Activated T-cell treated with anti-CD3 and anti-CD28 coated beads, Interleukin-2, amount 50 U/mL, for 72 hours (primary cell): Measurements from ENCODE around the gene ARHGDIG. TPM values are rescaled to one million over a fixed set of nuclear protein-coding genes. Genes with fewer than 3 reads are reported as not detected.

Experiments used
- ATAC-seq, 2 donors: fragments of 150-1000 bp; cut with Tn5 transposase; replicated peaks in 1 of 2; 2 replicates each; pipeline ENCODE4 v1.10.0; 2021; ENCODE audit warnings: moderate library complexity in 2 of 2, mild to moderate bottlenecking in 1 of 2
- DNase-seq, 2 donors: peaks; one replicate each; pipeline ENCODE4 v3.0.0; 2021 to 2022; ENCODE audit warnings: mixed read lengths in 1 of 2
- H3K27ac Mint-ChIP-seq: one replicate; pipeline ENCODE4 v1.8.0; 2022; ENCODE audit warnings: mild to moderate bottlenecking, moderate library complexity, mixed read lengths
- H3K27me3 Mint-ChIP-seq: one replicate; pipeline ENCODE4 v1.8.0; 2022; ENCODE audit warnings: low read depth, mixed read lengths
- H3K36me3 Mint-ChIP-seq, 2 donors: one replicate each; pipeline ENCODE4 v1.8.0; 2022; ENCODE audit warnings: mixed read lengths in 2 of 2, mild to moderate bottlenecking in 1 of 2; ENCODE audit not compliant: insufficient read depth in 2 of 2
- H3K4me1 Mint-ChIP-seq: one replicate; pipeline ENCODE4 v1.8.0; 2022; ENCODE audit warnings: low read depth, mixed read lengths
- H3K4me3 Mint-ChIP-seq, 2 donors: one replicate each; pipeline ENCODE4 v1.8.0; 2022; ENCODE audit warnings: mild to moderate bottlenecking in 2 of 2, mixed read lengths in 2 of 2, moderate library complexity in 2 of 2
- H3K9me3 Mint-ChIP-seq, 2 donors: one replicate each; pipeline ENCODE4 v1.8.0; 2022; ENCODE audit warnings: mixed read lengths in 2 of 2
- total RNA-seq, 2 donors: library from RNA; stranded (reverse); gene quantifications; one replicate each; pipeline ENCODE4 v1.2.3, GENCODE V29; 2022

The ARHGDIG gene
- total RNA-seq, 2 donors from 2014 or later: 0.48 to 0.97 TPM

DNA sequence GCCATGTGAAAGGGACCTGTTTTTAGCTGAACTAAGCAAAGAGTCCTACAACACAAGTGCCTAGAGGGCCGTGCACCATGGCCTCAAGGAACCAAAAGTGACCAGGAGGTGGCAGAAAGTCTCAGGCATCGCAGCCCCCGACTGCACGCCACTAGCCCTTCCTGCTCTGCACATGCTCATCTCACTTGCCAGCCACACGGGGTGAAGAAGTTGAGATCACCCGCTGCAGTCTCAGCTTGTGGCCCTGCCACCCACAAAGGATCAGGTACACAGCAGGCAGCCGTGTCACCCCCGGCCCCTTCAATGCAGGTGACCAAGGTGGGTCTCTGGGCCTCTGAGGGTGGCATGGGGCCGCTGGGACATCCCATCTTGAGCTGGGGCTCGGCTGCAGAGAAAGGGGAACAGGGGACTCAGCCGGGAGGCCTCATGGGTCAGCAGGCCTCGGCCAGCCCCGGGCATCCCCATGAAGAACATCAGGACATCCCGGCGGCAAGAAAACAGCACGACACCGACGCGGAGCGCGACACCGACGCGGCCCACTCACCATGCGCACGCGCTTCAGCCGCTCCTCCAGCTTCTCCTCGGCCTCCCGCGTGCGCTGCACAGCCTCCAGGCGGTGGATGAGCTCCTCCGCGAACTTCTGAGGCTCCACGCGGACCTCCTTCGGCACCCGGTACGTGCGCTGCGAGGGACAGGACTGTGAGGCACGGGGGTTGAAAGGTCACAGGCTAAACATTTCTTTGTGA lies 23.5 kb downstream of the ARHGDIG start:
- no peak overlapping the region for H3K4me3 Mint-ChIP-seq
- H3K27me3 Mint-ChIP-seq: no peaks in the 10 kb centered on the region
- no peak overlapping the region for H3K27ac Mint-ChIP-seq
- ATAC-seq (no peak), DNase-seq (no peak)
- no peaks in the 10 kb centered on the region for H3K9me3 Mint-ChIP-seq
- H3K4me1 Mint-ChIP-seq: peaks cover 2% of the 10 kb centered on the region
- H3K36me3 Mint-ChIP-seq: peaks cover 0 to 2% of the 10 kb centered on the region in 2 donors

DNA sequence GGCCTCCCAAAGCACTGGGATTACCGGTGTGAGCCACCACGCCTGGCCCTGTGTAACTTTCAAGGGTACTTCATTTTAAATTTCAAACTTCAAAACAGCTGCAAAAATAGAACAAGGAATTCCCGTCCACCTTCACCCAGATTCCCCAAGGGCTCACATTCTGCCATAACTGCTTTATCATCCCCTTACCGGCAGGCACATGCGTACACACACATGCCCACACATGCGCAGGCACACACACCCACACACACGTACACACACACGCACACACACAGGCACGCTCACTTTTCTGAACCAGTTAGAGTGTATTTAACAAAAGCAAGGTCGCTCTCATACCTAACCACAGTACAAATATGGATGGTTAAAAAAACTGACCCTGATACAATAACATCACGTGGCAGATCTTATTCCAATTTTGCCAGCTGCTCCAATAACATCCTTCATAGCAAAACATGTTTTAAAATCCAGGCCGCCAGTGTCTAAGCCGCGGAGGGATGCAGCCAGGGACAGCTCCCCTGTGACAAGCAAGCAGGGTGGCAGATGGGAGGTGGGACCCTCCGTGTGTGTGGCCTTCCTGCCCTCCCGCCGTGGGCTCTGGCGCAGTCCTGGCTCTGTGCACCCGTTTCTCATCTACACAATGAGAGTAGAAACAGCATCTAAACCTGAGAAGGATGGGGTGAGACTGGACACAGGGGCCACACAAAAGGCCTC lies 25.7 kb downstream of the ARHGDIG start:
- no peaks in the 10 kb centered on the region for H3K27me3 Mint-ChIP-seq
- ATAC-seq (no peak), DNase-seq (no peak)
- H3K4me1 Mint-ChIP-seq: peaks cover 7% of the 10 kb centered on the region
- H3K27ac Mint-ChIP-seq: no peak overlapping the region
- H3K4me3 Mint-ChIP-seq: no peak overlapping the region
- peaks cover 0 to 2% of the 10 kb centered on the region in 2 donors for H3K36me3 Mint-ChIP-seq
- no peaks in the 10 kb centered on the region for H3K9me3 Mint-ChIP-seq

DNA sequence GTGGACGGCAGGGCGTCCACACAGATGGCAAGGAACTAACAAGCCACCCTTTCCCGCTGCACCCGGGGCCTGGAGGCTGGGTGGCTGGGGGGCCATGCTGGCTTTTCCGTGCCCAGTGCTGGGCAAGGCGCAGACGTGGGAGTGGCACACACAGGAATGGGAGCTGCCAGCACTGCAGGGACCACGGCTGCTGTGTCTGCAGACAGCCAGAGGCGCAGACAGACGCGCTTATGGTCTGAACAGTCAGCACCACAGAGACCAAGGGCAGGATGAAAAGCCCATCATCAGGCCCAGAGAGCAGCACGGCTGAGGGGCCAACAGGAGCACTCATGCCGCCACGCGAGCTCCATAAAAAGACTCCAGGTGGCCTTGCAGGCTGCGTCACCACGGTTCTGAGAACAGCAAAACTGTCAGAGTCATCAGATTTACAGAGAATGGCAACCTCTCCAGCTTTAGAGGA lies 26.6 kb downstream of the ARHGDIG start:
- no peak overlapping the region for H3K4me3 Mint-ChIP-seq
- H3K27ac Mint-ChIP-seq: no peak overlapping the region
- H3K4me1 Mint-ChIP-seq: peaks cover 7% of the 10 kb centered on the region

DNA sequence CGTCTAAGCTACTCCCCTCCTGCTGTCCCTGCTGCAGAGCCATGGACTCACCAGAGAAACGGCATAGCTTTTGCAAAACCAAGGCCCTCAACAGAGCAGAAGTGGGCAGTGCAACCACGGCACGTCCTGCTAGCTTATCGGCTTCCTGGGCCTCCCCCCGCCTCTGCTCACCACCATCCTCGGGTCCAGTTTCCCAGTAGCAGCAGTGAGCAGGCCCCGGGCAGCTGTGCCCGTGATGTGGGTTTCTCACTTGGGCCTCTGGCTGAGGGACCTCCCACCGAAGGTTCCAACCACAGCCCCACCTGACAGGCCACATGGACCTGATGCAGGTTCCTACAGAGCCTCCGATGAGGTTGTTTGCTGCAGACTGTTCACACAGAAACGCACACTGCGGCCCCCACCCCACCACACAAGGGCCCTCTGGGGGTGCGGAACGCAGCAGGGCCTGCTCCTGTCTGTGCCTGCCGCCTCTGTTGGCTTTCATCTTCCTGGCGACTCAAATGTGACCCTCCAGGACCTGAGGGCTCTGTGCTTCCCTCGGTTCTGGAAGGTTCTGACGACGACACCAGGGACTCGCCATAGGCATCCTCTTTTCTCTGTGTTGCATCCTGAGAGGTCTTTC lies 27.4 kb downstream of the ARHGDIG start:
- Mint-ChIP-seq H3K9me3 (no peaks in the 10 kb centered on the region), H3K27ac (no peak overlapping the region), H3K36me3 (peaks cover 0 to 2% of the 10 kb centered on the region in 2 donors), H3K4me3 (no peak overlapping the region), H3K4me1 (peaks cover 7% of the 10 kb centered on the region), H3K27me3 (no peaks in the 10 kb centered on the region)
- ATAC-seq (no peak), DNase-seq (no peak)

More for the DNA sequence above, 26.6 kb downstream of the ARHGDIG start:
- DNase-seq: no peak
- H3K9me3 Mint-ChIP-seq: no peaks in the 10 kb centered on the region
- H3K27me3 Mint-ChIP-seq: no peaks in the 10 kb centered on the region
- no peak for ATAC-seq
- H3K36me3 Mint-ChIP-seq: peaks cover 0 to 2% of the 10 kb centered on the region in 2 donors

DNA sequence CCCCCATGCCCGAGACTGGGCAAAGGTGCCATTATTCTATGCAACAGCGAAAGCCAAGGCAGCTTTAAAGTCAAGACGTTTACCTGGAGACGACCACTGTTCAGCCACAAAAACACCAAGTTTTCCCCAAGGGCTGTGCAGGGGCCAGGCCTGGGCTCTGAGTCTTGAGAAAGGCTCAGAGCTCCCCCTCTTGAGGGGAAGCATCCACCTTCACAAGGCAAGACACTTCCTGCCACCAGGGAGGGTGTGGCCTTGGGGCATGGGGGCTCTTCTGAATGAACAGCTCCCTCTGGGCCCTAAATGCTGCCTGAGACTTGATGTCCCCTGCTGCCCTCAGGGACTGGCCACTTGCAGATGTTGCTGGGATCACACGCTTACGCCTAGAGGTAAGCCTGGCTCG lies 29.1 kb downstream of the ARHGDIG start:
- peak; percentile 47 to 54 for ATAC-seq
- Mint-ChIP-seq H3K9me3 (no peaks in the 10 kb centered on the region), H3K36me3 (peaks cover 0 to 2% of the 10 kb centered on the region in 2 donors), H3K4me3 (no peak overlapping the region), H3K4me1 (peaks cover 7% of the 10 kb centered on the region), H3K27me3 (no peaks in the 10 kb centered on the region), H3K27ac (no peak overlapping the region)
- no peak for DNase-seq

DNA sequence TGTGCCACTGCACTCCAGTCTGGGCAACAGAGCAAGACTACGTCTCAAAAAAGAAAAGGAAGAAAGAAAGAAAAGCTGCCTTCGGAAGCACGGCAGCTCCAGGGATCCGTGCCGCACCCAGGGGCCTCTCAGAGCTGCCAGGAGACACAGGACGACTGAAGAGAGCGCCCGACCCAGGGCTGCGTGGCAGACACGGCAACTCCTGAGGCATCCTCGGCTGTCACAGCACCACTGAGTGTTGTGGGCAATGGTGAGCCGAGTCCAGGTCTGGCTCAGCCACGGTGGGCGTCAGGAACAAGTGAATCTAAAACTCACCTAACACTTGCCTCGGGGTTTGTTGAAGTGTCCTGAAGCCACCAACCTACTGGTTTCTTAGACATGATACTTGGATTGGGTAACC lies 31.3 kb downstream of the ARHGDIG start:
- Mint-ChIP-seq H3K4me3 (no peak overlapping the region), H3K27me3 (no peaks in the 10 kb centered on the region), H3K36me3 (peaks cover 0 to 2% of the 10 kb centered on the region in 2 donors), H3K27ac (no peak overlapping the region), H3K4me1 (peaks cover 7% of the 10 kb centered on the region), H3K9me3 (no peaks in the 10 kb centered on the region)
- DNase-seq (no peak), ATAC-seq (no peak)

DNA sequence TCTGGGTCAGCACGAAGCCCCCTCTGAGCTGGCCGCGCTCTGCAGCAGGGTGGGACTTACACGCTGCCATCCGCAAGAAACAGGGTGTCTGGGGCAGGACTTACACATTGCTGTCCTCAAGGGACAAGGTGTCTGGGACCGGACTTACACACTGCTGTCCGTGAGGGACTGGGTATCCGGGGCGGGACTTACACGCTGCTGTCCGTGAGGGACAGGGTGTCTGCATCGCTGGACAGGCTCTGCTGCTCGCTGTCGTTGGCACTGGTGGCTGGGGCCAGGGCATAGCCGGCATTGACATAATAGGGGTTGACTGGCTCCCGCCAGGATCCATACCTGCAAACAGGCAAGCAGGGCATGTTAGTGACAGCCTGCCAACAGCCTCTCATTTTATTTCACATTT lies 34.0 kb downstream of the ARHGDIG start:
- ATAC-seq (no peak), DNase-seq (no peak)
- Mint-ChIP-seq H3K27me3 (no peaks in the 10 kb centered on the region), H3K4me1 (peaks cover 20% of the 10 kb centered on the region), H3K9me3 (no peaks in the 10 kb centered on the region), H3K27ac (no peak overlapping the region), H3K4me3 (no peak overlapping the region), H3K36me3 (peaks cover 0 to 2% of the 10 kb centered on the region in 2 donors)

DNA sequence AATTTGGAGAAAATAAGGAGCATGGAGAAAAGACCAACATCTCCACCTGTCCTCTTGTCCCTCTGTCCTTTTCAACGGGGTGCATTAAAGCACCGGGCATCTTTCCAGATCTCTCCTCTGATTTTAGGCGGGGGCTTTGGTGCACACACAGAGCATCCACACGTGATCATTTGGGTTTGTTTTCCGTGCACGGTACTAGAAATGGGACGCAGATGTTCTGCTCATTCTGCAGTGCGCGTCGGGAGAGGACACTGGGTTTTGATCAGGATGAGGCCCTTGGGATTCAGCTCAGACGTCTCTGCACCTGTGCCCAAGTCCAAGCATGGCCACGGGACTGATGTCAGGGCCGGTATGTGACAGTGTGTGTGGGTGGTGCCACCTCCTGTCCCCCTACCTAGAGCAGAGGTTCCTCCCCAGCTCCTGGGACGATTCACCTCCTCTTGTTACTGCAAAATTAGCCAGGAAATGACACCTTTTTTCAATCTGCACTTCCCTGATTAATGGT lies 34.5 kb downstream of the ARHGDIG start:
- H3K36me3 Mint-ChIP-seq: peaks cover 0 to 2% of the 10 kb centered on the region in 2 donors
- no peak overlapping the region for H3K27ac Mint-ChIP-seq
- no peak overlapping the region for H3K4me3 Mint-ChIP-seq
- DNase-seq (no peak), ATAC-seq (no peak)
- no peaks in the 10 kb centered on the region for H3K9me3 Mint-ChIP-seq
- no peaks in the 10 kb centered on the region for H3K27me3 Mint-ChIP-seq
- peaks cover 22% of the 10 kb centered on the region for H3K4me1 Mint-ChIP-seq

DNA sequence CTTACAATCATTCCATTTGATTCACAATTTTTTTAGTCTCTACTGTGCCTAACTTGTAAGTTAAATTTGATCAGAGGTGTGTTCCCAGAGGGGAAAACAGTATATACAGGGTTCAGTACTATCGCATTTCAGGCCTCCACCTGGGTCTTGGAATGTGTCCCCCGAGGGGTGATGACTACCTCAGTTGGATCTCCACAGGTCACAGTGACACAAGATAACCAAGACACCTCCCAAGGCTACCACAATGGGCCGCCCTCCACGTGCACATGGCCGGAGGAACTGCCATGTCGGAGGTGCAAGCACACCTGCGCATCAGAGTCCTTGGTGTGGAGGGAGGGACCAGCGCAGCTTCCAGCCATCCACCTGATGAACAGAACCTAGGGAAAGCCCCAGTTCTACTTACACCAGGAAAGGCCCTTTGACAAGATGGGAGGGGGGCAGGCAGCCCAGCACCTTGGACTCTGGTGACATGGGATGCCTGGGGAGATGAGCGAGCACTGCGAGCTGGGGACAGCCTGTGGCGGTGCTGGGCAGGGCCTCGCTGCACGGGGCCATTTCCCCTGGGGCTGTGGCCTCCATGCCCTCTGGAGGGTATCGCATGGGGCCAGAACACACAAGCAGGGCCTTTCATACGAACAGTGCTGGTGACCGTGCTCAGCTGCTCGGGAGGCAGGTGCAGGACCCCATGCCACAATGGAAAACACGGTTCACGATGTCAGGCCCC lies 36.5 kb downstream of the ARHGDIG start:
- no peaks in the 10 kb centered on the region for H3K9me3 Mint-ChIP-seq
- DNase-seq (no peak), ATAC-seq (no peak)
- H3K4me3 Mint-ChIP-seq: no peak overlapping the region
- H3K4me1 Mint-ChIP-seq: peaks cover 35% of the 10 kb centered on the region
- no peaks in the 10 kb centered on the region for H3K27me3 Mint-ChIP-seq
- peaks cover 0 to 2% of the 10 kb centered on the region in 2 donors for H3K36me3 Mint-ChIP-seq
- no peak overlapping the region for H3K27ac Mint-ChIP-seq

DNA sequence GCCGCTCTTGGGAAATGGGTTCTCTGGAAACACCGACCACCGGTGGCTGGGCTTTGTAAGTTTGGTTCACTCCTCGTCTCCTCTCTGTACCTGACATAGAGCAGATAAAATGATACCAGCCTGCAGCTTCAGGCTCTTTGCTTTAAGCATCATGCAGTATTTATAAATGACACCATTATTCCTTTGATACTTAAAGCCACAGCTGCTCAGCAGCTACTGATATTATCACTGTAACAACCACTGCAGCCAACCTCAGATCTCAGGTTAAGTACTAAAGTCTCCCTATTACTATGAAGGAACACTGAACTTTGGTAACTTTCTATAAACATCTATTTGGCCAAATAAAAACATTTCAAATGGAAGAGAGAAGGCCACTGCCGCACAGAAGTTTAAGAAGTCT lies 37.2 kb downstream of the ARHGDIG start:
- Mint-ChIP-seq H3K27me3 (no peaks in the 10 kb centered on the region), H3K36me3 (peaks cover 0 to 2% of the 10 kb centered on the region in 2 donors), H3K4me3 (no peak overlapping the region), H3K4me1 (peaks cover 38% of the 10 kb centered on the region), H3K9me3 (no peaks in the 10 kb centered on the region), H3K27ac (no peak overlapping the region)
- ATAC-seq: peak; percentile 36 to 39
- no peak for DNase-seq

DNA sequence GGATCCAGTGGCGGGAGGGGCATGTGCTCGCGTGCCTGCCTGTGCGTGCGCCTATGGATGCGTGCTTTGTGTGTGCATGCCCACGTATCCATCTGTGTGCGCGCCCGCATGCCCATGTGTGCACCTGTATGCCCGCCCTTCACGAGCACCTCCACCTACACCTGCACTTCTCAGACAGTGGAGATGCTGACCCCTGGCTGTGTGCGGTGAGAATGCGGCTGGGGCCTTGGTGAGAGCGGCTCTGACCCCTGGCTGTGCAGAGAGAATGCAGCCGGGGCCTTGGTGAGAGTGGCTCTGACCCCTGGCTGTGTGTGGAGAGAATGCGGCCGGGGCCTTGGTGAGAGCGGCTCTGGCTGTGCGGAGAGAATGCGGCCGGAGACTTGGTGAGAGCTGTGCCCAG lies 38.2 kb downstream of the ARHGDIG start:
- no peak overlapping the region for H3K4me3 Mint-ChIP-seq
- peak in 1 of 2 donors; percentile 21 for DNase-seq
- H3K9me3 Mint-ChIP-seq: no peaks in the 10 kb centered on the region
- H3K36me3 Mint-ChIP-seq: peaks cover 0 to 2% of the 10 kb centered on the region in 2 donors
- peaks cover 45% of the 10 kb centered on the region for H3K4me1 Mint-ChIP-seq
- peak in 1 of 2 donors; percentile 18 for ATAC-seq
- no peaks in the 10 kb centered on the region for H3K27me3 Mint-ChIP-seq
- no peak overlapping the region for H3K27ac Mint-ChIP-seq

DNA sequence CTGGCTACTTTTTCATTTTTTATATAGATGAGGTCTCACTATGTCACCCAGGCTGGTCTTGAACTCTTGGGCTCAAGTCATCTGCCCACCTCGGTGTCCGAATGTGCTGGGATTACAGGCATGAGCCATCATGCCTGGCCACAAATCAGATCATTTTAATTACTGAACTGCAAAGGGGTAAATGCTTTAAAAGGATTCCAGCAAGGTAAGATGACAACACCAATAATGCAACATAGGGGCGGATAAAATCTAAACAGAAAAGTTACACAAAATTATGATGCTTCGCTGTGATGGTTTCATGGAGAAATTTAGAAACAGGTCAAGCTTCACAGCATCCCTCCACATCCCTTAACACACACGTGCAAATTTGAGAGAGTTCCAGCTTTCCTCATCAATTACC lies 39.8 kb downstream of the ARHGDIG start:
- DNase-seq (no peak), ATAC-seq (no peak)
- Mint-ChIP-seq H3K4me3 (no peak overlapping the region), H3K27ac (no peak overlapping the region), H3K36me3 (peaks cover 0 to 2% of the 10 kb centered on the region in 2 donors), H3K9me3 (no peaks in the 10 kb centered on the region), H3K27me3 (no peaks in the 10 kb centered on the region), H3K4me1 (peaks cover 61% of the 10 kb centered on the region)
